H1 (cell line): Measurements from ENCODE around the gene RETREG3. TPM values are rescaled to one million over a fixed set of nuclear protein-coding genes. Genes with fewer than 3 reads are reported as not detected.

Experiments used
- CTCF ChIA-PET: fragments of 300-600 bp; sonication (Branson Sonifier 250); formaldehyde crosslinking; loops from one replicate; lab custom pipeline; 2021; ENCODE audit not compliant: partially characterized antibody; lab: Charles Lee
- POLR2A ChIA-PET: fragments of 300-600 bp; sonication (Branson Sonifier 250); formaldehyde crosslinking; loops from one replicate; lab custom pipeline; 2021; ENCODE audit warnings: inconsistent platforms; ENCODE audit not compliant: partially characterized antibody; lab: Charles Lee
- DNase-seq, 2 experiments: peaks; one replicate each; pipeline versions ENCODE4 v3.0.0 to v3.0.0-alpha.2; 2010 to 2022; ENCODE audit warnings: low spot score in 2 of 2, low read depth in 1 of 2, mixed read lengths in 1 of 2
- FAIRE-seq: peaks from 2 replicates; lab custom pipeline; 2011; peaks lifted over from hg19 to GRCh38; lab: Jason Lieb, UNC
- H2AFZ ChIP-seq: 2 replicates; pipeline ENCODE4 v1.8.1; 2012; ENCODE audit warnings: low read length, inconsistent platforms
- H2AK5ac ChIP-seq: 2 replicates; pipeline ENCODE4 v1.6.1; 2013; ENCODE audit warnings: low read depth, low read length
- H2BK120ac ChIP-seq: replicated peaks from 2 replicates; pipeline ENCODE3; 2013; ENCODE audit warnings: low read depth, low read length, inconsistent platforms
- H2BK12ac ChIP-seq: 2 replicates; pipeline ENCODE4 v1.6.1; 2013; ENCODE audit warnings: low read depth, low read length
- H2BK15ac ChIP-seq: 2 replicates; pipeline ENCODE4 v1.6.1; 2013; ENCODE audit warnings: low read length
- H2BK20ac ChIP-seq: 2 replicates; pipeline ENCODE4 v1.6.1; 2013; ENCODE audit warnings: low read length
- H2BK5ac ChIP-seq: 2 replicates; pipeline ENCODE4 v1.6.1; 2013; ENCODE audit warnings: low read depth, low read length
- H3K14ac ChIP-seq: 2 replicates; pipeline ENCODE4 v1.6.1; 2013; ENCODE audit warnings: inconsistent platforms; ENCODE audit not compliant: insufficient read length
- H3K18ac ChIP-seq: 2 replicates; pipeline ENCODE4 v1.6.1; 2013; ENCODE audit warnings: low read length; ENCODE audit errors: extremely low read depth
- H3K23ac ChIP-seq: 2 replicates; pipeline ENCODE4 v1.6.1; 2013; ENCODE audit warnings: inconsistent platforms; ENCODE audit not compliant: insufficient read length
- H3K23me2 ChIP-seq: 2 replicates; pipeline ENCODE4 v1.6.1; 2013; ENCODE audit warnings: low read depth, low read length
- H3K27ac ChIP-seq: 2 replicates; pipeline ENCODE4 v1.6.1; 2011; ENCODE audit warnings: low read depth, low read length, inconsistent platforms
- H3K27me3 ChIP-seq, 4 experiments: replicated peaks in 1 of 4; 1 replicate in 1 of 4; 2 replicates in 3 of 4; pipeline versions ENCODE4 v1.6.1 to v1.8.1; 2011 to 2013; ENCODE audit warnings: low read length in 3 of 4, mild to moderate bottlenecking in 3 of 4, inconsistent platforms in 2 of 4, mixed read lengths in 2 of 4, moderate library complexity in 1 of 4; ENCODE audit not compliant: control insufficient read depth in 3 of 4, insufficient read depth in 3 of 4; ENCODE audit errors: extremely low read depth in 1 of 4
- H3K36me3 ChIP-seq, 4 experiments: 2 replicates each; pipeline versions ENCODE4 v1.6.1 to v1.8.1; 2011 to 2013; ENCODE audit warnings: mild to moderate bottlenecking in 4 of 4, low read length in 3 of 4, moderate library complexity in 2 of 4, control low read depth in 1 of 4, inconsistent platforms in 1 of 4; ENCODE audit not compliant: insufficient read depth in 4 of 4, control insufficient read depth in 2 of 4
- H3K4ac ChIP-seq: replicated peaks from 2 replicates; pipeline ENCODE3; 2013; ENCODE audit warnings: low read length, low read depth, mixed read lengths, inconsistent platforms; ENCODE audit not compliant: insufficient read length
- H3K4me1 ChIP-seq, 4 experiments: replicated peaks in 1 of 4; 1 replicate in 1 of 4; 2 replicates in 3 of 4; pipeline versions ENCODE4 v1.6.1 to v1.8.1; 2011 to 2013; ENCODE audit warnings: low read length in 3 of 4, inconsistent platforms in 2 of 4, mixed read lengths in 1 of 4; ENCODE audit not compliant: insufficient read depth in 4 of 4, control insufficient read depth in 3 of 4
- H3K4me2 ChIP-seq, 2 experiments: 2 replicates each; pipeline versions ENCODE4 v1.6.1 to v1.8.1; 2011 to 2013; ENCODE audit warnings: low read depth in 2 of 2, low read length in 2 of 2, control low read depth in 1 of 2, inconsistent platforms in 1 of 2, mild to moderate bottlenecking in 1 of 2; ENCODE audit not compliant: insufficient read depth in 1 of 2
- H3K4me3 ChIP-seq, 4 experiments: fragments of 200-600, 300-600 bp in 1 of 4; sonication (generic), shearing (Covaris generic), sonication (Bioruptor Twin) in 1 of 4; 2 replicates each; pipeline versions ENCODE4 v1.5.1 to v1.8.1; 2011 to 2016; ENCODE audit warnings: low read length in 4 of 4, low read depth in 3 of 4, control low read depth in 2 of 4, inconsistent platforms in 2 of 4, mild to moderate bottlenecking in 2 of 4, mixed read lengths in 1 of 4, moderate library complexity in 1 of 4; ENCODE audit not compliant: insufficient read depth in 2 of 4; ENCODE audit errors: extremely low read depth in 1 of 4
- H3K56ac ChIP-seq: replicated peaks from 2 replicates; pipeline ENCODE3; 2013; ENCODE audit warnings: low read depth, mild to moderate bottlenecking, mixed read lengths, low read length, inconsistent platforms; ENCODE audit not compliant: insufficient read length
- H3K79me1 ChIP-seq: 2 replicates; pipeline ENCODE4 v1.6.1; 2013; ENCODE audit warnings: low read depth, low read length, control low read depth
- H3K79me2 ChIP-seq, 2 experiments: 2 replicates each; pipeline versions ENCODE4 v1.6.1 to v1.8.1; 2012 to 2013; ENCODE audit warnings: low read length in 2 of 2, mild to moderate bottlenecking in 2 of 2, inconsistent platforms in 1 of 2; ENCODE audit not compliant: insufficient read depth in 2 of 2, control insufficient read depth in 1 of 2
- H3K9ac ChIP-seq, 4 experiments: replicated peaks in 1 of 4; 1 replicate in 1 of 4; 2 replicates in 3 of 4; pipeline versions ENCODE4 v1.6.1 to v1.8.1; 2011 to 2013; ENCODE audit warnings: low read depth in 3 of 4, low read length in 3 of 4, control low read depth in 2 of 4, mild to moderate bottlenecking in 2 of 4, moderate library complexity in 2 of 4, inconsistent platforms in 1 of 4; ENCODE audit errors: extremely low read depth in 1 of 4
- H3K9me3 ChIP-seq, 2 experiments: 2 replicates each; pipeline versions ENCODE4 v1.6.1 to v1.8.1; 2012 to 2013; ENCODE audit warnings: mild to moderate bottlenecking in 2 of 2, moderate library complexity in 2 of 2, control low read depth in 1 of 2, inconsistent platforms in 1 of 2, low read depth in 1 of 2, low read length in 1 of 2, mixed read lengths in 1 of 2; ENCODE audit not compliant: insufficient read depth in 2 of 2
- H4K20me1 ChIP-seq, 2 experiments: replicated peaks in 1 of 2; 2 replicates each; pipeline versions ENCODE3 to v1.8.1; 2011 to 2013; ENCODE audit warnings: inconsistent platforms in 2 of 2, low read length in 2 of 2, mild to moderate bottlenecking in 1 of 2; ENCODE audit not compliant: insufficient read depth in 2 of 2, control insufficient read depth in 1 of 2
- H4K5ac ChIP-seq: 2 replicates; pipeline ENCODE4 v1.6.1; 2013; ENCODE audit warnings: low read length, low read depth, mixed read lengths, inconsistent platforms; ENCODE audit not compliant: insufficient read length
- H4K8ac ChIP-seq: 2 replicates; pipeline ENCODE4 v1.8.0; 2013; ENCODE audit warnings: mild to moderate bottlenecking, moderate library complexity, low read length, inconsistent platforms; ENCODE audit not compliant: insufficient read depth; ENCODE audit errors: extremely low read depth
- H4K91ac ChIP-seq: replicated peaks from 2 replicates; pipeline ENCODE3; 2013; ENCODE audit warnings: low read length, mixed read lengths, inconsistent platforms; ENCODE audit not compliant: insufficient read length
- GABPA ChIP-seq: IDR thresholded peaks from 2 replicates; pipeline ENCODE4 v1.6.1; 2011; ENCODE audit warnings: mild to moderate bottlenecking, low read length, moderate library complexity, borderline replicate concordance; ENCODE audit not compliant: insufficient read depth
- GTF2F1 ChIP-seq: IDR thresholded peaks from 2 replicates; pipeline ENCODE4 v1.6.1; 2012; ENCODE audit warnings: low read depth, low read length, improper control_type of control experiment, borderline replicate concordance
- SIN3A ChIP-seq, 2 experiments: IDR thresholded peaks in 1 of 2; conservative IDR thresholded peaks in 1 of 2; 2 replicates each; pipeline ENCODE4 v1.6.1; 2011 to 2012; ENCODE audit warnings: low read length in 2 of 2, improper control_type of control experiment in 1 of 2, low read depth in 1 of 2, mild to moderate bottlenecking in 1 of 2
- SIRT6 ChIP-seq: IDR thresholded peaks from one replicate; pipeline ENCODE4 v1.7.1; 2012; ENCODE audit warnings: low read length, inconsistent platforms
- SP4 ChIP-seq: IDR thresholded peaks from 2 replicates; pipeline ENCODE4 v1.6.1; 2012; ENCODE audit warnings: low read length, inconsistent platforms
- SUZ12 ChIP-seq: fragments of 200-600 bp; sonication (generic); IDR thresholded peaks from 2 replicates; pipeline ENCODE4 v1.6.1; 2012; ENCODE audit warnings: mild to moderate bottlenecking, inconsistent platforms, low read length, moderate library complexity, mixed read lengths
- TCF12 ChIP-seq: IDR thresholded peaks from 2 replicates; pipeline ENCODE4 v1.6.1; 2011; ENCODE audit warnings: low read depth, mild to moderate bottlenecking, low read length
- WGBS, 2 experiments: shearing (Covaris generic) in 1 of 2; methylation state at CpG; one replicate each; pipeline versions ENCODE4 v1.1.6 to v1.1.7; 2013 to 2015; ENCODE audit warnings: low lambda C conversion rate in 2 of 2, mixed read lengths in 2 of 2, inconsistent platforms in 1 of 2, low coverage in 1 of 2, missing lambda C conversion rate in 1 of 2; ENCODE audit not compliant: insufficient replicate concordance in 2 of 2, insufficient coverage in 1 of 2, insufficient read length in 1 of 2; ENCODE audit errors: extremely low coverage in 1 of 2, missing lambda C conversion rate in 1 of 2; 5-methylcytosine and 5-hydroxymethylcytosine counted together
- polyA plus RNA-seq, 7 experiments: library from polyadenylated mRNA; depleted of rRNA in 3 of 7; stranded (reverse) in 5 of 7; unstranded in 2 of 7; fragments of >200 nt in 5 of 7; fragments of 200-250 nt in 2 of 7; gene quantifications; 1 replicate in 5 of 7; 2 replicates in 1 of 7; 4 replicates in 1 of 7; pipeline versions ENCODE4 v1.2.1 to v1.2.3, GENCODE V29; 2011 to 2013; ENCODE audit warnings: missing spikeins in 2 of 7, mixed read lengths in 2 of 7
- total RNA-seq: library from RNA; stranded (reverse); fragmentation: NEBNext Ultra II Directional; extraction: Animal tissue kit (Norgen Biotek cat#: 25700); gene quantifications from 2 replicates; pipeline ENCODE4 v1.2.1, GENCODE V29; 2021

RETREG3 gene
- total and polyA plus RNA-seq, 2 of the 8 experiments (the other 6 are each of a cell fraction or from before 2014, with no cell fraction given) = 23.7 to 42.6 TPM

GRCh38 chr17:42535155-42536047 is 73.8 kb downstream of the RETREG3 start:
- POLR2A ChIA-PET = interaction anchor here (0.8 to 4.3 kb wide), 9 partner anchors 9 to 263 kb away, joined by 3 to 43 read pairs (median 5); partner anchors contain the start of genes CNTD1, COA3 and PSMC3IP
- FAIRE-seq (no peak), DNase-seq (no peak)
- Histone ChIP-seq H3K79me1 (no peaks in the 10 kb centered on the region; the same call in 1 of the 2 replicates), H3K56ac (no peak overlapping the region), H3K4me2 (peak overlapping the region; percentile 94 to 95), H4K8ac (peak overlapping the region; percentile 95; the same call in 1 of the 2 replicates), H2AFZ (0 out of 2 replicates have a peak overlapping the region, but pooled peaks have one; percentile 3), H4K91ac (peak overlapping the region; percentile 45), H2BK12ac (peak overlapping the region; percentile 96; the same call in 1 of the 2 replicates), H2BK15ac (peak overlapping the region; percentile 75; the same call in 1 of the 2 replicates), H2BK20ac (0 out of 2 replicates have a peak overlapping the region, but pooled peaks have one; percentile 72), H3K9ac (peak overlapping the region in 1 of 4 experiments; percentile 12; a peak in 2 of 7 replicates), H2BK5ac (peak overlapping the region; percentile 93; the same call in 1 of the 2 replicates), H3K23ac (no peak overlapping the region), H2AK5ac (peak overlapping the region; percentile 70; the same call in 1 of the 2 replicates), H3K27ac (no peak overlapping the region; the same call in 1 of the 2 replicates), H3K4me1 (peaks cover 0 to 15% (median 13%) of the 10 kb centered on the region in 4 experiments; a peak in 6 of 7 replicates), H3K36me3 (peaks cover 0 to 4% (median 0%) of the 10 kb centered on the region in 4 experiments; a peak in 1 of 8 replicates), H3K18ac (no peak overlapping the region; the same call in none of the 2 replicates), H4K20me1 (peaks cover 1 to 2% of the 10 kb centered on the region in 2 experiments), H4K5ac (peak overlapping the region; percentile 70), H3K23me2 (peaks cover 9% of the 10 kb centered on the region), H3K14ac (no peak overlapping the region), H3K4me3 (peak overlapping the region; percentile 50 to 72 (median 62); a peak in 6 of 8 replicates), H3K9me3 (no peaks in the 10 kb centered on the region), H3K27me3 (peaks cover 0 to 6% (median 0%) of the 10 kb centered on the region in 4 experiments; a peak in 2 of 7 replicates), H3K4ac (peak overlapping the region; percentile 97), H2BK120ac (peak overlapping the region; percentile 56), H3K79me2 (no peaks in the 10 kb centered on the region)
- 56% methylated on average over 26 of the region's 26 CpGs; no CpG with 5 or more reads in 1 of the 2 experiments for WGBS, 2 experiments
- CTCF ChIA-PET = interaction anchor here (1.0 to 5.1 kb wide), 4 partner anchors 8 to 18 kb away, joined by 4 to 28 read pairs (median 10); no protein-coding TSS in a partner anchor
- TF ChIP-seq SIN3A (conservative IDR thresholded peaks at IDR 0.05 in 1 of 2, IDR thresholded peaks at IDR 0.05 in 1 of 2; ENCODE audit: low read depth in 1 of 2, low read length in 2 of 2) (no peak), GTF2F1 (no peak), GABPA (no peak), TCF12 (no peak), SP4 (no peak), SIRT6 (no peak), SUZ12 (no peak)
